Fibroblast of the conjunctiva (primary cell): ENCODE measurements around the gene MEF2A.

Experiments used
- DNase-seq: peaks from one replicate; pipeline ENCODE4 v3.0.0-alpha.2; 2010; ENCODE audit warnings: low read depth

Gene MEF2A

GRCh38 chr15:99564221-99565048 lies 1.3 kb upstream of the MEF2A start:
- no peak for DNase-seq

- no peak for DNase-seq
Measured at GRCh38 chr15:99565049-99565298, 810 bp upstream of the MEF2A start.

- no peak for DNase-seq
Measured at GRCh38 chr15:99566157-99566897, 543 bp downstream of the MEF2A start.

- no peak for DNase-seq
Measured at GRCh38 chr15:99568625-99569352, 3.0 kb downstream of the MEF2A start.

- DNase-seq: no peak
Measured at GRCh38 chr15:99571299-99571698, 5.5 kb downstream of the MEF2A start.

GRCh38 chr15:99574048-99574447 lies 8.3 kb downstream of the MEF2A start:
- no peak for DNase-seq

GRCh38 chr15:99574502-99574901 lies 8.7 kb downstream of the MEF2A start:
- DNase-seq: no peak

DNA sequence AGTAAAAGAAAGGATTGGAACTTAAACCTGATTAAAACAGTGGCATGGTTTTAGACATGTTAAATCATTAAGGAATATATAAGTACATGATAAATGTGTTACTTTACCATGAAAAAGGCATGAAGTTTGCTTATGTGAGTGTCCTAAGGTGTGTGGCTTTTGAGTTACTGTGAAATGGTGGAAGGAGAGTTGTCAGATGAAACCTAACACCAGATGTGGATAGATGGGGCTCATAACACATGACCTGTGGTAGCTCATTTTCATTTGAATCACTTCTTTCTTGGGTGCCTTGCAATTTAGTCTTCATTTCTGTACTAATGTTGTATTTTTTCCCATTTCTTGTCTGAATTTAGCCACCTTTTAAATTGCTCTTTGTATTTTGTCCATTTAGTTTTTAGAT lies 13.0 kb downstream of the MEF2A start:
- no peak for DNase-seq

GRCh38 chr15:99580076-99580475 lies 14.3 kb downstream of the MEF2A start:
- DNase-seq: no peak

DNA sequence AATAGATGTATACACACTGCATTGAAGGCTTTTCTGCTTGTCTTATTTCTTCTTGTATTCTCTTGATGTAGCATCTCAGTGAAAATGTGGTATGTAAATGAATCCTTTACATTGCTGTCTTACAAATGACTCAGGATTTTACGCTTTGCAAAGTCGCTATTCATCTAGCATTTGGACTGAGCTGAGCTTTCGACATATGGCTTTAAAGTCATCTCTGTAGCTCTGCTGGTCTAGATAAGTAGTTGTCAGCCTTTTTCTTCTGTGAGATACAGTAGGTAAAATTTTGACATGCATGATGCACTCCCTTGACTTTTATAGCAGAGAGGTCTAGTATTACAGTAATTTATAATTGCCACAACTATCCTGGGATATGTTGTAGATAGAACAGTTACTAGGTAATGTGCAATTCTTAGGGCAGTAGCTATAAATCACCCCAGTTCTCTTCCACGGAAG lies 16.8 kb downstream of the MEF2A start:
- DNase-seq: no peak

DNA sequence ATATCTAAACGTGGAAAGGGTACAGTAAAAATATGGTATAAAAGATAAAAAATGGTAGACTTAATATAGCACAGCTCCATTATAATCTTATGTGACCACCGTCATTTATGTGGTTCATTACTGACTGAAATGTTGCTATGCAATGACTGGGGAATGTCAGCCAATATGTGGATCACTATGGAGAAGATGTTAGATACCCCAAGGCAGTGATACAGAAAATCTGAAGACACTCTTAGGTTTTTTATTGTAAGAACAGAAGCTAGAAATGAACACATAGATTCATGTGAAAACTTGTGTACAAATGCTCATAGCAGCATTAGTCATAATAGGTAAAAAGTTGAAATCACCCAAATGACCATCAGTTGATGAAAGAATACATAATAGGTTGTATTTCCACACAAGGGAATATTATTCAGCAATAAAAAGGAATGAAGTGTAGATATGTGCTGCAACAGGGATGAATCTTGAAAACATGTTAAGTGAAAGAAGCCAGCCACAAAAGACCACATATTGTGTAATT lies 18.4 kb downstream of the MEF2A start:
- DNase-seq: no peak

DNA sequence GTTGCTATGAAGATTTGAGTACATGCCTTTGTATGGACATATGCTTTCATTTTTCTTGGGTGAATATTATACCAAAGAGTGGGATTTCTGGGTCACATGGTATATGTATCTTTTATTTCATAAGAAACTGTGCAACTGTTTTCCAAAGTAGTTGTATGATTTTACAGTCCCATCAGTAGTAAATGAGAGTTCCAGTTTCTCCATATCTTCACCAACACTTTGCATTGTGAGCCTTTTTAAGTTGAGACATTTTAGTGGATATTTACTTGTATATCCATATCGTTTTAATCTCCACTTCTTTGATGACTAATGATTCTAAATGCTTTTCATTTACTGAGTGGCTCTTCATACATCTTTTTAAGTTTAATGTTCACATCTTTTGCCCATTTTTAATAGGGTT lies 20.3 kb downstream of the MEF2A start:
- DNase-seq: no peak

- DNase-seq: no peak
Measured at GRCh38 chr15:99589801-99590200, 24.0 kb downstream of the MEF2A start.

GRCh38 chr15:99590913-99591646 lies 25.3 kb downstream of the MEF2A start:
- no peak for DNase-seq

GRCh38 chr15:99592145-99592791 lies 26.5 kb downstream of the MEF2A start:
- DNase-seq: no peak

DNA sequence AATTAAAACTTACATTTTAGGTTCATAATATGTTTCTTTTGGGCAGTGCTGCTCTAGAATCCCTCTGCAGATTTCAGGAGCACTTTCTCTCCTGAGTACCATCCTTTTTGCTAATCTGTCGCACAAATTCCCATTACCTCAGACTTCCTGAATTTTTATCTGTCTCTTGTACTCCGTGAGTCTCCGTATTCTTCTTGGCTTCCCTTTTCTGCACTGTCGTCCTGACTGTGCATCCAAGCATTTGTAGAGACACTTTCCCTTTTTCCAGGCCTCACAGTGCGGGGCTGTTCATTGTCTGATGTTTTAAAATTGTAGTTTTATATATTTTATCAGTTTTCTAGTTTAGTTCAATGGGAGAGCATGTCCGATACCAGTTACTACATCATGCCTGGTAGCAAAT lies 27.3 kb downstream of the MEF2A start:
- no peak for DNase-seq

- DNase-seq: no peak
Measured at GRCh38 chr15:99594916-99595315, 29.1 kb downstream of the MEF2A start.

GRCh38 chr15:99598296-99598695 lies 32.5 kb downstream of the MEF2A start:
- DNase-seq: no peak

DNA sequence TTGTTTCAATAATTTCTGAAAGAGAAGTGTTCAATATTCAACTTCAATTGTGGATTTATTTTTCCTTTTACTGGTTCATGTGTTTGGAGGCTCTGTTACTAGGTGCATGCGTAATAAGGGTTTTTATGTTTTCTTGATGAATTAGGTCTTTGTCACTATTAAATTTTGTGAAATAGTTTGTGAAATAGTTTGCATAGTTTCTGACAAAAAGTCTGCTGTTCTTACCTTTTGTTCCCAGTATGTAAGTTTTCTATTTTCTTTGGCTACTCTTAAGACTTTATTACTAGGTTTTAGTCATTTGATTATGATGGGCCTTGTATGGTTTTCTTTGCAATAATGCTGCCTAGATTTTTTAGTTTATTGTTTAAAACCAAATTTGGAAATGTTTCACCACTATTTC lies 38.0 kb downstream of the MEF2A start:
- DNase-seq: no peak

GRCh38 chr15:99604865-99605264 lies 39.1 kb downstream of the MEF2A start:
- no peak for DNase-seq

DNA sequence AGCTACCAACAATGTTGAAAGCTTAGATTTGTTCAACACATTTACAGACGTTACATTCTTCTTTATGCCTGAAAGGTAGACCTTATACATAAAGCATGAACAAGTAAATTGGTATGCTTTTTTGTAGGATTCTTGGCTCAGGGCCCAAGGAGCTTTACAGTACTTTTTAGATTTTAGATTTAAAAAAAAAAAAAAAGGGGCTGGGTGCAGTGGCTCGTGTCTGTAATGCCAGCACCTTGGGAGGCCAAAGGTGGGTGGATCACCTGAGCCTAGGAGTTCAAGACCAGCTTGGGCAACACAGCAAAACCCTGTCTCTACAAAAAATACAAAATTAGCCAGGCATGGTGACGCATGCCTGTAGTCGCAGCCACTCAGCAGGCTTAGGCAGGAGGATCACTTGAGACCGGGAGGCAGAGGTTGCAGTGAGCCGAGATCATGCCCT lies 39.7 kb downstream of the MEF2A start:
- no peak for DNase-seq

DNA sequence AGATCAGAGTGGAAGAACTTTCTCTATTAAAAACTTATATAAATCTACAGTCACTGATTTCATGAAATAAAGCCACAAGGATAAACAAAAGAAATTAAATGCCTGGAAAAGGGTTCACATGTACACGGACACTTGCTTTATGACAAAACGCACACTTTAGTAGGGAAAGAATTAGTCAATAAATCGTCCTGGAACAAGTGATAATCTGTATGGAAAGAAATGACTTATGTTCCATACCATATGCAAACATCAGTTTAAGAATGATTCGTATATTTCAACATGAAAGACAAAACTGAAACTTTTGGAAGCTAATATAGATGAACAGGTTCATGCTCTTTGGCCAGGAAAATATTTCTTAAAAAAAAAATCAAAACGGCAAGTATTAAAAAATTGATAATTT lies 40.2 kb downstream of the MEF2A start:
- DNase-seq: no peak
